Subcutaneous adipose tissue (tissue), 4 donors: Measurements from ENCODE around the gene TMEM119. TPM values are rescaled to one million over a fixed set of nuclear protein-coding genes. Genes with fewer than 3 reads are reported as not detected.

Source experiments
- total RNA-seq, 4 donors: library from RNA; depleted of rRNA; stranded (reverse); fragments of >200 nt; gene quantifications; one replicate each; pipeline ENCODE4 v1.1.0, GENCODE V29; 2016
- TF ChIP-seq, protein P1 (sequence below): fragments of 450-650 bp; IDR thresholded peaks from one replicate; pipeline ENCODE4 v1.5.1; 2016; ENCODE audit warnings: low read depth, mild to moderate bottlenecking, control low read depth, antibody characterized with exemption, moderate library complexity

The TMEM119 gene
- total RNA-seq, 4 donors from 2014 or later = 7.8 to 20.5 (median 12.1) TPM

DNA sequence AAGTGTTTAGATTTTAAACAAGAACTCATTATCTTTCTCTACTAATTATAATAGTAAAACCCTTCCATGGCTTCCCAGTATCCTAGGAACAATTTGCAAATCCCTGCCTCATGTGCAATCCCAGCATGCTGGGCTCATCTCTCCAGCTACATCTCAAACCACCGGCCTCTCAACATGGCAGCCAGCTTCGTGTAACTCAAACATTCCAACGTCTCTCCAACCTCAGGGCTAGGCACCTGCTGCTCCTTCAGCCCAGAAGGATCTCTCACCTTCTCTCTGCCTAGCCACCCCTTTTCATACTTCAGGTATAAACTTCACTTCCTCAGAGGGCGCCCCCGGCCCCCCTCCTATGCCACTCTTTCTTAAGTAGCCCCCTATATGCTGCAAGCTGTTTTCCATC is 44.1 kb downstream of the TMEM119 start:
- TF ChIP-seq, protein P1, sequence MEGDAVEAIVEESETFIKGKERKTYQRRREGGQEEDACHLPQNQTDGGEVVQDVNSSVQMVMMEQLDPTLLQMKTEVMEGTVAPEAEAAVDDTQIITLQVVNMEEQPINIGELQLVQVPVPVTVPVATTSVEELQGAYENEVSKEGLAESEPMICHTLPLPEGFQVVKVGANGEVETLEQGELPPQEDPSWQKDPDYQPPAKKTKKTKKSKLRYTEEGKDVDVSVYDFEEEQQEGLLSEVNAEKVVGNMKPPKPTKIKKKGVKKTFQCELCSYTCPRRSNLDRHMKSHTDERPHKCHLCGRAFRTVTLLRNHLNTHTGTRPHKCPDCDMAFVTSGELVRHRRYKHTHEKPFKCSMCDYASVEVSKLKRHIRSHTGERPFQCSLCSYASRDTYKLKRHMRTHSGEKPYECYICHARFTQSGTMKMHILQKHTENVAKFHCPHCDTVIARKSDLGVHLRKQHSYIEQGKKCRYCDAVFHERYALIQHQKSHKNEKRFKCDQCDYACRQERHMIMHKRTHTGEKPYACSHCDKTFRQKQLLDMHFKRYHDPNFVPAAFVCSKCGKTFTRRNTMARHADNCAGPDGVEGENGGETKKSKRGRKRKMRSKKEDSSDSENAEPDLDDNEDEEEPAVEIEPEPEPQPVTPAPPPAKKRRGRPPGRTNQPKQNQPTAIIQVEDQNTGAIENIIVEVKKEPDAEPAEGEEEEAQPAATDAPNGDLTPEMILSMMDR = no peak

- TF ChIP-seq, protein P1 = no peak
Measured at GRCh38 chr12:108551535-108551934, 46.3 kb downstream of the TMEM119 start.

DNA sequence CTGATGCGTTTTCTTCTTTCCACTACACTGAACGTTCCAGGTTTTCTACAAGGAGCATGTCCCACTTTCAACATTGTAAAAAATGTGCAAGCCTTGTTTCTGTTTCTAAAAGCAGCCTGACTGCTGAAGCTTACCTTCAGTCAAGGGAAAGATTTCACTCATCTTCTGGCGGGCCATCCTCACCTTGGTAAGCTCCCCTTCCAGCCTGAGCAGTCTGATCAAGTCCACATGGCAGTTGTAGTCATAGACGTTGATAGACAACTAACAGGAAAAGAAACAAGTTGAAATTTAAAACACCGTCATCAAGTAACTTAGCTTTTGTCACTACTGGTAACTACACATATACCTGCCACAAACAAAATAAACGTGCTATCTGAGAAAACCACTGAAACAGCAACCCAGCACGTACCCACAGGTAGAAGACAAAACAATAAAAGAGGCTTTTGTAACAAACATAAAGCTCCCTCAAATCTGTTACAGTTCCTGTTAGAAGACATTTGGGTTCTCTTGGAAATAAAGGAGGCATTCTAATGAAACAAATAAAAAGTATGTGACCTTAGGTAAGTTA is 48.8 kb downstream of the TMEM119 start:
- TF ChIP-seq, protein P1 = no peak

DNA sequence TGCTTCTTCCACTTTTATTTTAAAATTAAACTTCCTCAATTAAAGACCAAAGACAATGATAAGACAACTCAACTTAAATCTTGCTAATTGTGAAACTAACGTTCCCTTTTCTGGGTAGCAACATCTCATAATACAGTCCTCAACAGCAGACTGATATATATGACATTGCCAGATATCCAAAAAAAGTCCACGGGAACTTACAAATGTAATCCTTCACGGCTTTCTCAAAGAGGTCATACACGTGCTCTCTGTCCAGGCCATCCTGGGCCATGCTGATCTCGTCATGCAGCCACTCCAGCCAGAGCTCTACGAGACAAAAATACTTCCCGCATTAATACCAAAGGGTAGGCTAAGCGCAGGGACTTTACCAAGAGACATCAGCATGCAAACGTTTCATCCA is 50.2 kb downstream of the TMEM119 start:
- TF ChIP-seq, protein P1 = no peak

DNA sequence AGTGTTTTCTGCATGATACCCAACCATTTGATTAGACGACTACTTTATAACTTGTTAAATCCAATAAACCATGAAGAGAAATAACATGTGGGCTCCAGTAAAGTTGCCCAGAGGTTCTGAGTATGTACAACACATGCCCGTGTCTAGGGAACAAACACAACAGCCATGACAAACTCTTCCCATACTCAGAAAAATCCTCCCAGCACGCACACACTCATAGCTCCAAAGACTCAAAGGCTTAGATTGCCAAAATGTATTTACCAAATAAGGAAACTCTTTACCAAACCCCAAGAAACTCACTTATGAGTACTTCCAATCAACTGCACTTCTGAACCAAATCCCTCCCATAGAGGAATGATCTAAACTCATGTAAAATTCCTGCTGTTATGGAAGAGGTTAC is 54.2 kb downstream of the TMEM119 start:
- TF ChIP-seq, protein P1 = no peak

- TF ChIP-seq, protein P1 = no peak
Measured at GRCh38 chr12:108542320-108542719, 55.6 kb downstream of the TMEM119 start.

Other genes starting within 250 kb of the TMEM119 start
- gene FICD, start 82.8 kb downstream of the TMEM119 start, total RNA-seq = 1 to 10 TPM; 4.9 to 9.9 (median 7.4) TPM
- gene SART3, start 36.9 kb downstream of the TMEM119 start, total RNA-seq = 10 to 100 TPM; 35.0 to 52.6 (median 36.5) TPM
- 100 to 1,000 TPM; 189 to 297 (median 212) TPM for gene ISCU, start 35.5 kb downstream of the TMEM119 start, total RNA-seq
- 10 to 100 TPM in 3 of 4 donors, 1 to 10 TPM in 1; 4.3 to 28.0 (median 15.4) TPM for gene SELPLG, start 35.8 kb upstream of the TMEM119 start, total RNA-seq
- gene CORO1C, start 133.4 kb upstream of the TMEM119 start, total RNA-seq = 100 to 1,000 TPM; 151 to 320 (median 199) TPM